Naive thymus-derived CD4-positive, alpha-beta T cell (primary cell): ENCODE measurements around the gene ZCCHC14. TPM values are rescaled to one million over a fixed set of nuclear protein-coding genes. Genes with fewer than 3 reads are reported as not detected.
"Not testable (repeated sequence)": the region's sequence is repeated elsewhere in the genome, so short reads cannot be mapped to it uniquely, and the experiment has no call there.

Source experiments
- ATAC-seq: fragments of 150-1000 bp; cut with Tn5 transposase; 2 replicates; pipeline ENCODE4 v1.10.0; 2021; ENCODE audit warnings: mild to moderate bottlenecking, moderate library complexity
- CTCF ChIA-PET: fragments of 350-600 bp; sonication (Branson Sonifier 250); formaldehyde crosslinking; loops from one replicate; lab custom pipeline; 2021; ENCODE audit warnings: antibody characterized with exemption; lab: Charles Lee
- POLR2A ChIA-PET: fragments of 350-600 bp; sonication (Branson Sonifier 250); formaldehyde crosslinking; loops from one replicate; lab custom pipeline; 2021; ENCODE audit warnings: antibody characterized with exemption, inconsistent platforms; lab: Charles Lee
- DNase-seq, 9 donors: peaks; one replicate each; pipeline versions ENCODE4 v3.0.0 to v3.0.0-alpha.2; 2020 to 2022; ENCODE audit warnings: mixed read lengths in 1 of 9
- H3K27ac ChIP-seq: one replicate; pipeline ENCODE4 v1.7.0; 2013; ENCODE audit warnings: mild to moderate bottlenecking, low read depth, low read length, moderate library complexity
- H3K27me3 ChIP-seq, 2 donors: one replicate each; pipeline ENCODE4 v1.7.0; 2013; ENCODE audit warnings: low read length in 2 of 2, mild to moderate bottlenecking in 2 of 2, moderate library complexity in 2 of 2; ENCODE audit not compliant: control insufficient read depth in 2 of 2, insufficient read depth in 2 of 2
- H3K36me3 ChIP-seq, 3 experiments: 1 replicate in 2 of 3; 2 replicates in 1 of 3; pipeline ENCODE4 v1.7.0; 2013; ENCODE audit warnings: low read length in 3 of 3, mild to moderate bottlenecking in 3 of 3, moderate library complexity in 1 of 3; ENCODE audit not compliant: insufficient read depth in 3 of 3, control insufficient read depth in 2 of 3
- H3K4me1 ChIP-seq, 2 donors: one replicate each; pipeline ENCODE4 v1.7.0; 2013; ENCODE audit warnings: low read length in 2 of 2, mild to moderate bottlenecking in 2 of 2, moderate library complexity in 1 of 2; ENCODE audit not compliant: control insufficient read depth in 2 of 2, insufficient read depth in 2 of 2
- H3K4me3 ChIP-seq: 2 replicates; pipeline ENCODE4 v1.7.0; 2013; ENCODE audit warnings: mild to moderate bottlenecking, low read length
- H3K9me3 ChIP-seq, 3 experiments: 1 replicate in 2 of 3; 2 replicates in 1 of 3; pipeline ENCODE4 v1.7.0; 2013; ENCODE audit warnings: low read length in 3 of 3; ENCODE audit not compliant: control insufficient read depth in 2 of 3
- H3K27ac Mint-ChIP-seq, 9 donors: one replicate each; pipeline ENCODE4 v1.8.0; 2020 to 2022; ENCODE audit warnings: mixed read lengths in 9 of 9, mild to moderate bottlenecking in 8 of 9, moderate library complexity in 5 of 9, inconsistent platforms in 2 of 9
- H3K27me3 Mint-ChIP-seq, 5 donors: one replicate each; pipeline ENCODE4 v1.8.0; 2021 to 2022; ENCODE audit warnings: mixed read lengths in 5 of 5, mild to moderate bottlenecking in 1 of 5
- H3K36me3 Mint-ChIP-seq, 5 donors: one replicate each; pipeline ENCODE4 v1.8.0; 2020 to 2022; ENCODE audit warnings: mixed read lengths in 5 of 5, mild to moderate bottlenecking in 3 of 5, inconsistent platforms in 1 of 5
- H3K4me1 Mint-ChIP-seq, 7 donors: one replicate each; pipeline ENCODE4 v1.8.0; 2020 to 2022; ENCODE audit warnings: mixed read lengths in 7 of 7, mild to moderate bottlenecking in 3 of 7, inconsistent platforms in 1 of 7
- H3K4me3 Mint-ChIP-seq, 10 donors: one replicate each; pipeline ENCODE4 v1.8.0; 2020 to 2022; ENCODE audit warnings: mild to moderate bottlenecking in 10 of 10, mixed read lengths in 10 of 10, moderate library complexity in 6 of 10, inconsistent platforms in 2 of 10
- H3K9me3 Mint-ChIP-seq, 11 donors: one replicate each; pipeline ENCODE4 v1.8.0; 2020 to 2022; ENCODE audit warnings: mixed read lengths in 11 of 11, mild to moderate bottlenecking in 4 of 11, inconsistent platforms in 1 of 11, moderate library complexity in 1 of 11
- intact Hi-C, 2 donors: fragments of 100-400 bp; cut with micrococcal nuclease; formaldehyde crosslinking; loops; one replicate each; pipeline ENCODE4 v1.15.1; 2023
- polyA plus RNA-seq, 2 donors: library from polyadenylated mRNA; unstranded; fragments of 300-500 nt; fragmentation: Illumina TruSeq; gene quantifications; one replicate each; pipeline ENCODE4 v1.2.3, GENCODE V29; 2021
- total RNA-seq, 6 experiments: library from RNA in 5 of 6; stranded (reverse) in 5 of 6; gene quantifications; 1 replicate in 5 of 6; 2 replicates in 1 of 6; pipeline ENCODE4 v1.2.3 and lab custom pipeline; 2021 to 2026

The ZCCHC14 gene
- total and polyA plus RNA-seq, 7 experiments from 2014 or later = 0.64 to 34.2 (median 18.3) TPM

DNA sequence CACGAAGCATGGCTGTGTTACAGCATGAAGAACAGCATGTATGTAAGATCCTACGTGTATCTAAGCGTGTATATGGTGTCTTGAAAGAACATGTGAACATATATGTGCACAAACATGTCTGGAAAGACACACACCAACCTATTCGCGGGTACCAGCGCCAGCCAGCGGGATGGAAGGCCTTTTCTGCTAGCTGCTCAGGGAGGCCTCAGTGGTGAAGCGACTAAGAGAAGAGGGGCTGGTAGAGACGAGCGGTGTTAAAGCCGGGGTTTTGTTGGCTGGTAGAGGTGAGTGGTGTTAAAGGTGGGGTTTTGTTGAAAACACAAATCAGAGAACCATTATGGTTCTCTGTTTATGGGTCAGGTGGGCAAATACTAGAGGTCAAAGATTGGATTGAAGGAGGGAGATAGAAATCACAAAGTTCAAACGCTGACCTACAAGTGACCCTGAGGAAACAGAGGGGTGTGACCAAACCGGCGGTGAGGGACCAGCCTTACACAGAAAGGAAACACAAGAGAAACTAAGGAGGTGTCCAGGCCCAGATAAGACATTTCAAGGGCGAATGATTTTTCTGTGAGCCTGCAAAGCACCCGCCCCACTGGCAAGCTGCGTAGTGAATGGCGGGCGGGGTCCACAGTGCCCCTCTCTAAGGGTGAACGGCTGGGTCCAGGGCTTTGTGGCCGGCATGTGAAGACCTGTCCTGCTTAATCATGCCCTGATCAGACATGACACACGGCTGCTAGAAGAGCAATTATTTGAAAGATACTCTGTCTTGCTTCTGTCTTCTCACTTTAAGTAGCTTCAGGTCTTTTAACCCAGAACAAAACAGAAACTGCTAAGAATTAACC is 8.1 kb downstream of the ZCCHC14 start:
- Mint-ChIP-seq H3K27ac (peak overlapping the region in 7 of 9 donors; percentile 39 to 82 (median 63)), H3K36me3 (peaks cover 0 to 32% (median 19%) of the 10 kb centered on the region in 5 donors), H3K9me3 (no peaks in the 10 kb centered on the region), H3K4me1 (peaks cover 34 to 87% (median 81%) of the 10 kb centered on the region in 7 donors), H3K4me3 (peak overlapping the region in 9 of 10 donors; percentile 7 to 76 (median 67)), H3K27me3 (peaks cover 0 to 8% (median 0%) of the 10 kb centered on the region in 5 donors)
- Histone ChIP-seq H3K4me3 (no peak overlapping the region), H3K36me3 (no peaks in the 10 kb centered on the region), H3K27me3 (no peaks in the 10 kb centered on the region), H3K4me1 (peaks cover 5 to 38% of the 10 kb centered on the region in 2 donors), H3K27ac (peak overlapping the region; percentile 17), H3K9me3 (no peaks in the 10 kb centered on the region)
- DNase-seq (no peak), ATAC-seq (no peak)
- CTCF ChIA-PET = no interaction called here
- POLR2A ChIA-PET = interaction anchor here (1.3 kb wide), 1 partner anchor 49 kb away, joined by 3 read pairs; no protein-coding TSS in a partner anchor
- intact Hi-C loops = no loop called here

DNA sequence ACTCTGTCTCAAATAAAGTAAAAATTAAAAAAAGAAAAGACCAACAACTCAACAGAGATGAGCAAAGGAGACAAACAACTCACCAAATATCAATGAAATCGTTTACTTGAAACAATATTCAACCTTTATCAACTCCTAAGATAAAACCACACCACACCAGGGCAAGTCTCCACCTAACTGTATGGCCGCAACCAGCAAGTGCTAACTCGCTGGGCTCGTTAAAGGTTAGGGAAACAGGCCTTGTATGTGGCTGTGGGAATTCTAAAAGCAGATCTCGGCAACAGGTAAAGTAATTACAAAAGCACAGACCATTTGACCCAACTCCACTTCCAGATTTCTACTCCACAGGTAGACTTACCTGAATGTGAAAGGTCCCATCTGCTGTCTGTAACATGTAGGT is 9.3 kb downstream of the ZCCHC14 start:
- Mint-ChIP-seq H3K4me3 (peak overlapping the region in 3 of 10 donors; percentile 57 to 76 (median 69)), H3K9me3 (no peaks in the 10 kb centered on the region), H3K27ac (peak overlapping the region in 4 of 9 donors; percentile 15 to 82 (median 39)), H3K36me3 (peaks cover 0 to 32% (median 23%) of the 10 kb centered on the region in 5 donors), H3K4me1 (peaks cover 24 to 78% (median 71%) of the 10 kb centered on the region in 7 donors), H3K27me3 (no peaks in the 10 kb centered on the region)
- Histone ChIP-seq H3K4me3 (no peak overlapping the region), H3K27me3 (no peaks in the 10 kb centered on the region), H3K27ac (no peak overlapping the region), H3K36me3 (no peaks in the 10 kb centered on the region), H3K4me1 (peaks cover 4 to 26% of the 10 kb centered on the region in 2 donors), H3K9me3 (no peaks in the 10 kb centered on the region)
- ChIA-PET POLR2A (no interaction called here), CTCF (no interaction called here)
- no peak for ATAC-seq
- intact Hi-C loops = no loop called here
- no peak for DNase-seq

DNA sequence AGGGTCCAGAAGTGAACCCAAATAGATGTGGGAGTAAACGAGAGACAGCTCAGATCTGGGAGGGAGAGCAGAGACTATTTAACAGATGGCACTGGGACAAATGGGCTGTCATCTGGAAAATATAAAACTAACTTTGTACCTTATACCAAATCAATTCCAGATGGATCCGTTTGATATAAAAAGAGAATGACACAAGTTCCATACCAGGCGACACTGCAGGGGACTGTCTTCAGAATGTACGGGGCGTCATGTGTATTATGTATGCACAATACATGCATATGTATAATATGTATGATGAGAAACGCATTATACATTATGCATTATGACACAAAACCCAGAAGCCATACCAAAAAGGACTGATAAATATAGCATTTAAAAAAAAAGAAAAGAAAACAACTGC is 10.2 kb downstream of the ZCCHC14 start:
- H3K36me3 ChIP-seq, intact Hi-C loops, POLR2A ChIA-PET, DNase-seq, H3K4me3 Mint-ChIP-seq, H3K9me3 Mint-ChIP-seq, ATAC-seq, H3K9me3 ChIP-seq, H3K27me3 ChIP-seq, H3K4me3 ChIP-seq, H3K27ac ChIP-seq, H3K27me3 Mint-ChIP-seq, CTCF ChIA-PET: not testable (repeated sequence)
- Mint-ChIP-seq H3K27ac (peak overlapping the region in 2 of 9 donors; percentile 30 to 31), H3K4me1 (peaks cover 24 to 79% (median 72%) of the 10 kb centered on the region in 7 donors), H3K36me3 (peaks cover 0 to 36% (median 29%) of the 10 kb centered on the region in 5 donors)
- H3K4me1 ChIP-seq = peaks cover 4 to 24% of the 10 kb centered on the region in 2 donors

DNA sequence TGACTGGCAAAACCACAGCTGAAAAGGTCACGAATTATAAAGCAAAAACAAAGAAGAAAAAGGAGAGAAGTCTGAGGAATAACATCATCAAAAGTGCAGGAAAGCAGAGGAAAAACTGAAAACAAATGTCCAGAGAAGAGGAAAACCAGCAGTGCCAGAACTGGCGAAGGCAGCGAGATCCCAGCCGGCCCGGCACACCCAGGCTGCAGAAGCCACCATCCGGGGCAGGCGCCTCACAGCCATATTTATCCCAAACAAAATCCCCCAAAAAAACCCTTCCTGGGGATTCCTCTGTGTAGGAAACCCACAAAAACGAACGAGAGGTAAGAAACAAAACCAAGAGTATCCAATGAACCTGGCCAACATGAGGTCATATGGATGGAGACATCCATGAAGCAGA is 10.6 kb downstream of the ZCCHC14 start:
- peaks cover 0 to 36% (median 28%) of the 10 kb centered on the region in 5 donors for H3K36me3 Mint-ChIP-seq
- peak overlapping the region in 3 of 9 donors; percentile 27 to 51 (median 31) for H3K27ac Mint-ChIP-seq
- H3K4me1 Mint-ChIP-seq = peaks cover 21 to 79% (median 71%) of the 10 kb centered on the region in 7 donors
- Histone ChIP-seq H3K36me3 (no peaks in the 10 kb centered on the region), H3K27ac (no peak overlapping the region), H3K4me1 (peaks cover 4 to 20% of the 10 kb centered on the region in 2 donors), H3K4me3 (no peak overlapping the region), H3K9me3 (no peaks in the 10 kb centered on the region), H3K27me3 (no peaks in the 10 kb centered on the region)
- ATAC-seq (no peak), DNase-seq (no peak)
- no peaks in the 10 kb centered on the region for H3K27me3 Mint-ChIP-seq
- intact Hi-C loops = no loop called here
- CTCF ChIA-PET = no interaction called here
- POLR2A ChIA-PET = no interaction called here
- no peaks in the 10 kb centered on the region for H3K9me3 Mint-ChIP-seq
- H3K4me3 Mint-ChIP-seq = no peak overlapping the region

DNA sequence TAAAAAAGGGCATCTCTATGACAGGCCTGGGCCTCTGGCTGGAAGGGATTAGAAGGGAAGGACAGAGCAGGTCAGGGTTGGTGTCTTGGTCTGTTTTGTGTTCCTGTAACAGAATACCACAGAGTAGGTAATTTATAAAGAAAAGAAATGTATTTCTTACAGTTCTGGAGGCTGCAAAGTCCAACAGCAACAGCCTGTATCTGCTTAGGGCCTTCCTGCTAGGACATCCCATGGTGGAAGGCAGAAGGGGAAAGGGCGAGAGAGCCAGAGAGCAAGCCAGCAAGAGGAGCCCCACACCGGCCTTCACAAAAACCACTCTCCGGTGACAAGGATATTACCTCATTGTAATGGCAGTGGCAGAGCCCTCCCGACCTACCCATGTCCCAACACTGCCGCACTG is 11.1 kb downstream of the ZCCHC14 start:
- DNase-seq, H3K9me3 Mint-ChIP-seq, H3K4me3 ChIP-seq, CTCF ChIA-PET, H3K27me3 ChIP-seq, ATAC-seq, H3K36me3 ChIP-seq, H3K27ac ChIP-seq, POLR2A ChIA-PET, H3K4me3 Mint-ChIP-seq, H3K9me3 ChIP-seq, intact Hi-C loops, H3K27me3 Mint-ChIP-seq: not testable (repeated sequence)
- H3K36me3 Mint-ChIP-seq = peaks cover 0 to 36% (median 28%) of the 10 kb centered on the region in 5 donors
- H3K27ac Mint-ChIP-seq = peak overlapping the region in 4 of 9 donors; percentile 25 to 51 (median 29)
- peaks cover 21 to 74% (median 66%) of the 10 kb centered on the region in 7 donors for H3K4me1 Mint-ChIP-seq
- peaks cover 4 to 14% of the 10 kb centered on the region in 2 donors for H3K4me1 ChIP-seq

DNA sequence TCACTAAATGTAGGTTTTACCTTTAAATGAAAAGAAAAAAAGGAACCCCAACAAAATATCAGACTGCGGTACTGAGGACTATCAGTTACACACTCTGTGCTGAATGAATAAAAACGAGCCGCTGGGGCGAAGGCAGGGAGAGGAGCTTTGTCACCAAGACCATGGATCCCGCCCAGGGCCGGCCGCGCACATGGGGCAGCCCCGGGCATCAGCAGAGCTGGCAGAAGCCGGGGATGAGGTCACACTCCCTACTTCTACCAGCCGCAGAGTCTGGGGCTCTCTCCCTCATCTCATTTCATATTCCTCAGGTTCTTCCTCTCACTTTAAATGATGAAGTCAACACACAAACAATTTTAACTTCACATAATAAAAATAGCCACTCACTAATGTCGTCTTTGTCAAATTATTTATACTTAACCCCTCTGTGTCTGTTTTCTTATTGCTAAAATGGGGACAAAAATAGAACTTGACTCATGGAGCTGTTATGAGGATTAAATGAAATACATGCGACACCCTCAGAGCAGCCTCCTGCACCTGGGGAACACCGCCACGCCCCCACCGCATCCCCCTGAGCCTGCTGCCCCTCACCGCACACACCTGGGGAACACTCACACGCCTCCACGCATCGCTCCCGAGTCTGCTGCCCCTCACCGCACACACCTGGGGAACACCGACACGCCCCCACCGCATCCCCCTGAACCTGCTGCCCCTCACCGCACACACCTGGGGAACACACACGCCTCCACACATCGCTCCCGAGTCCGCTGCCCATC is 15.4 kb downstream of the ZCCHC14 start:
- H3K4me3 ChIP-seq, POLR2A ChIA-PET, H3K9me3 Mint-ChIP-seq, H3K4me1 ChIP-seq, H3K27ac ChIP-seq, H3K36me3 ChIP-seq, H3K9me3 ChIP-seq, H3K27me3 ChIP-seq, CTCF ChIA-PET, H3K27ac Mint-ChIP-seq, intact Hi-C loops, H3K27me3 Mint-ChIP-seq, DNase-seq, ATAC-seq: not testable (repeated sequence)
- peaks cover 2 to 60% (median 52%) of the 10 kb centered on the region in 7 donors for H3K4me1 Mint-ChIP-seq
- peak overlapping the region in 2 of 10 donors; percentile 20 to 75 for H3K4me3 Mint-ChIP-seq
- peaks cover 0 to 26% (median 13%) of the 10 kb centered on the region in 5 donors for H3K36me3 Mint-ChIP-seq
